Stimulated activated CD8-positive, alpha-beta memory T cell treated with anti-CD3 and anti-CD28 coated beads, Interleukin-12 subunit alpha, Interleukin-12 subunit beta, amount 100 ng/mL, for 24 hours (primary cell): Measurements from ENCODE around the gene GAST.

ENCODE experiments used
- DNase-seq: peaks from one replicate; pipeline ENCODE4 v3.0.0-alpha.2; 2020; ENCODE audit errors: extremely low read depth

GAST gene

GRCh38 chr17:41739661-41740352, 27.7 kb downstream of the GAST start:
- no peak for DNase-seq

- DNase-seq: no peak
Measured at GRCh38 chr17:41740506-41740905, 28.4 kb downstream of the GAST start.

GRCh38 chr17:41741709-41742108, 29.6 kb downstream of the GAST start:
- DNase-seq: no peak

- no peak for DNase-seq
Measured at GRCh38 chr17:41748275-41748674, 36.1 kb downstream of the GAST start.

GRCh38 chr17:41750862-41751261, 38.7 kb downstream of the GAST start:
- no peak for DNase-seq

- no peak for DNase-seq
Measured at GRCh38 chr17:41751288-41751687, 39.2 kb downstream of the GAST start.

GRCh38 chr17:41754066-41754465, 41.9 kb downstream of the GAST start:
- no peak for DNase-seq

- no peak for DNase-seq
Measured at GRCh38 chr17:41758601-41759000, 46.5 kb downstream of the GAST start.

GRCh38 chr17:41760878-41761277, 48.7 kb downstream of the GAST start:
- DNase-seq: no peak

- no peak for DNase-seq
Measured at GRCh38 chr17:41762391-41762790, 50.3 kb downstream of the GAST start.

GRCh38 chr17:41762841-41763240, 50.7 kb downstream of the GAST start:
- no peak for DNase-seq

- no peak for DNase-seq
Measured at GRCh38 chr17:41763327-41763726, 51.2 kb downstream of the GAST start.
